OCI-LY1 (cell line): ENCODE measurements around the gene CDK13.

ENCODE experiments used
- EZH2 ChIP-seq: fragments of 200-600 bp; sonication (generic), shearing (Covaris generic); IDR thresholded peaks from 2 replicates; pipeline ENCODE4 v1.8.0; 2017; ENCODE audit warnings: borderline replicate concordance, mixed run types, mild to moderate bottlenecking, antibody characterized with exemption, low read length, moderate library complexity, mixed read lengths
- TF ChIP-seq, protein P1 (sequence below): fragments of 200-600 bp; sonication (generic), shearing (Covaris generic); IDR thresholded peaks from 2 replicates; pipeline ENCODE4 v1.5.1; 2017; ENCODE audit warnings: mild to moderate bottlenecking, antibody characterized with exemption, low read length, moderate library complexity, mixed read lengths

DNA sequence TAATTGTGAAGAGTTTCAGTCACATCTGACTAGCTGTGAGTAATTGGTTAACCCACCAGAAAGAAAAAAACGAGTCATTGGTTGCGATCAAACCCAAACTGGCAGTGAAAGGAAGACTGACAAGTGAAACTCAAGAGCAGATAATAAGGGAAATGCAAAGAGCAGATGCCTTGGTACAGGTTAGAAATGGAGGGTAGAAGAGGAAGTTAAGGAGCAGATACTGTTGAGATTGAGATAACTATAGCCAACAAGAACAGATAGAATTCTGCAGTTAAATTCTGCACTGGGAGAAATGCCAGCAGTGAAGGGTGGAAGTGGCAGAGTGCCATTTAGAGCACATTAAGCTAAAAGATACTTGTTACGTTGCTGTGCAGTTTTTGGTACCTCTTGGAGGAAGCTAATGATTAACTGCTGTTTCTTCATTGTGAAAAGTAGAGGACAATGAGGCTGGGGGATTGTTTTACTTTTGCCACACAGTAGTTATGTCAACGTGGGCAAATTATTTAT lies 65.8 kb downstream of the CDK13 start:
- TF ChIP-seq, protein P1, sequence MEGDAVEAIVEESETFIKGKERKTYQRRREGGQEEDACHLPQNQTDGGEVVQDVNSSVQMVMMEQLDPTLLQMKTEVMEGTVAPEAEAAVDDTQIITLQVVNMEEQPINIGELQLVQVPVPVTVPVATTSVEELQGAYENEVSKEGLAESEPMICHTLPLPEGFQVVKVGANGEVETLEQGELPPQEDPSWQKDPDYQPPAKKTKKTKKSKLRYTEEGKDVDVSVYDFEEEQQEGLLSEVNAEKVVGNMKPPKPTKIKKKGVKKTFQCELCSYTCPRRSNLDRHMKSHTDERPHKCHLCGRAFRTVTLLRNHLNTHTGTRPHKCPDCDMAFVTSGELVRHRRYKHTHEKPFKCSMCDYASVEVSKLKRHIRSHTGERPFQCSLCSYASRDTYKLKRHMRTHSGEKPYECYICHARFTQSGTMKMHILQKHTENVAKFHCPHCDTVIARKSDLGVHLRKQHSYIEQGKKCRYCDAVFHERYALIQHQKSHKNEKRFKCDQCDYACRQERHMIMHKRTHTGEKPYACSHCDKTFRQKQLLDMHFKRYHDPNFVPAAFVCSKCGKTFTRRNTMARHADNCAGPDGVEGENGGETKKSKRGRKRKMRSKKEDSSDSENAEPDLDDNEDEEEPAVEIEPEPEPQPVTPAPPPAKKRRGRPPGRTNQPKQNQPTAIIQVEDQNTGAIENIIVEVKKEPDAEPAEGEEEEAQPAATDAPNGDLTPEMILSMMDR: no peak
- no peak for TF ChIP-seq EZH2
